ENCODE results near the gene NUCKS1.

NUCKS1 gene

GRCh38 chr1:205666372-205667166, 83.4 kb downstream of the NUCKS1 start:
- no peak for DNase-seq

GRCh38 chr1:205665201-205666045, 84.6 kb downstream of the NUCKS1 start:
- DNase-seq, result no peak

- DNase-seq, result no peak
Observed at GRCh38 chr1:205664399-205665017, 85.5 kb downstream of the NUCKS1 start.

GRCh38 chr1:205663286-205663936, 86.6 kb downstream of the NUCKS1 start:
- no peak for DNase-seq
